NCI-H1105 treated with DMSO at 0.1 percent for 48 hours (cell line): ENCODE data around the gene DRGX.
A peak's percentile ranks its signal among the peaks of the same experiment; 100 is the strongest.

Experiments
- DNase-seq: peaks from one replicate; lab custom pipeline; 2025; lab: John Stamatoyannopoulos, UW

Gene DRGX

DNA sequence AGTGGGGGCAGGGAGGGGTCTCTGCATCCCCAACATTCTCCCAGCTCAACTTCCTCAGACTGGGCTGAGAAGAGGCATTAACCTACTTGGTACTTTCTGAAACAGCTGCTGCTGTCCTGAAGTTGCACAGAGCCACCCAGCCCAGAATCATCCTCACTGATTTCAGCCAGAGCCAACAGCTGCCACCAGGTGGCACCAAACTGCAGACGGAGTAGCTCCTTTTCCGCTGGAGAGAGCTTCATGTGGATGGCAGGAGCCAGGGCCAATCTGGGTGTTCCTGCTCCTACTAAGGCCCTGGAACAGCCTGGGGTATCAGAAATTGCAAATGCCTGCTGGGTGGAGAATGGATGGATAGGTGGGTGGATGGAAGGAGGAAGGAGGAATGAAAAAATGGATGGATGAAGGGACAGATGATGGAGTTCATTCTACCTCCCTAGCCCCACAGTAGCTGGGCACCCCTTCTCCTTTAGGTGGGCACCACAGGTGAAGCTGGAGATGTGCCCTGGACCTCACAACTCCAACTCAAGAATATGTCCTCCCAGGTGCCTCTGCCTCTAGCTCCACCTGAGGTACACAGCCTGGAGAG, 11.8 kb upstream of the DRGX start:
- peak; percentile 44 for DNase-seq

GRCh38 chr10:49407151-49407550, 11.3 kb upstream of the DRGX start:
- DNase-seq = no peak

- no peak for DNase-seq
Measured at GRCh38 chr10:49404321-49404878, 8.5 kb upstream of the DRGX start.

GRCh38 chr10:49403363-49403762, 7.5 kb upstream of the DRGX start:
- no peak for DNase-seq

GRCh38 chr10:49400365-49400764, 4.5 kb upstream of the DRGX start:
- no peak for DNase-seq

- no peak for DNase-seq
Measured at GRCh38 chr10:49398986-49399385, 3.1 kb upstream of the DRGX start.

DNA sequence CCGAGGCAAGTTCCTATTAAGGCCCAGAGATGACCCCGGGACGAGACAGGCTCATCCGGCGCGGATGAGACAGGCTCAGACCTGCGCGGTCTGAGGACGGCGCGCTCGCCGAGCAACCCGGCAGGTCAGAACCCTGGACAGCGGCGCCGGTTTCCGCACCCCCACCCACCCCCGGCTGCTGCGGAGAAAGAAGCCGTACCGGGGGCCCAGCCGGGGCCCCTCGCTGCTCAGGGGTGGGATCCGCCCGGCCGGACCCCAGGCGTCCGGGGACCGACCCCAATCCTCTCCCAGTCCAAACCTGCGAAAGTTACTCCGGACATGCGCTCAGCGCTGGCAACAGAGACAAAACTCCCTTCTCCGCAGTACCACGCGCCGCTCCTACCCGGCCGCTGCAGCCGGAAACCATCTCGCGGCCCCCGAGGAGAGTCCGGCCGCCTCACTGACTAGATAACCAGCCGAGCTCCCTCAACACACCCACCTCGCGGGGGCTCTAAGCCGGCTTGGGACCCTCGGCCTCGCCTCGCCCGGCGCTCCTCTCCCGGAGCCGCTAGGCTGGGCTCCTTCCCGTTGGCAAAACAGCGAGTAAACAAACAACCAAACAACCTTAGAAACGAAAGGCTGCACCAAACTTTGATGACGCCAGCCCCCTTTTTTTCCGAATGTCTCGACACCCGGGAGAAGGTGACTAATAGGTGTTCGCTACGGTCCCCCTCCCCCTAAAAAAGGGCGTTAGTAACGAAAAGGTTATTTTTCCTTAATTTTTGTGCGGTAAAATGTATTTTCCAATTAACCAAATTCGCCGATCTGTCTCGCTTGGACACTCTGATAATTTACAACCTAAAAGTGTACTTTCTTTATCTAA, 2.3 kb upstream of the DRGX start:
- DNase-seq = no peak

DNA sequence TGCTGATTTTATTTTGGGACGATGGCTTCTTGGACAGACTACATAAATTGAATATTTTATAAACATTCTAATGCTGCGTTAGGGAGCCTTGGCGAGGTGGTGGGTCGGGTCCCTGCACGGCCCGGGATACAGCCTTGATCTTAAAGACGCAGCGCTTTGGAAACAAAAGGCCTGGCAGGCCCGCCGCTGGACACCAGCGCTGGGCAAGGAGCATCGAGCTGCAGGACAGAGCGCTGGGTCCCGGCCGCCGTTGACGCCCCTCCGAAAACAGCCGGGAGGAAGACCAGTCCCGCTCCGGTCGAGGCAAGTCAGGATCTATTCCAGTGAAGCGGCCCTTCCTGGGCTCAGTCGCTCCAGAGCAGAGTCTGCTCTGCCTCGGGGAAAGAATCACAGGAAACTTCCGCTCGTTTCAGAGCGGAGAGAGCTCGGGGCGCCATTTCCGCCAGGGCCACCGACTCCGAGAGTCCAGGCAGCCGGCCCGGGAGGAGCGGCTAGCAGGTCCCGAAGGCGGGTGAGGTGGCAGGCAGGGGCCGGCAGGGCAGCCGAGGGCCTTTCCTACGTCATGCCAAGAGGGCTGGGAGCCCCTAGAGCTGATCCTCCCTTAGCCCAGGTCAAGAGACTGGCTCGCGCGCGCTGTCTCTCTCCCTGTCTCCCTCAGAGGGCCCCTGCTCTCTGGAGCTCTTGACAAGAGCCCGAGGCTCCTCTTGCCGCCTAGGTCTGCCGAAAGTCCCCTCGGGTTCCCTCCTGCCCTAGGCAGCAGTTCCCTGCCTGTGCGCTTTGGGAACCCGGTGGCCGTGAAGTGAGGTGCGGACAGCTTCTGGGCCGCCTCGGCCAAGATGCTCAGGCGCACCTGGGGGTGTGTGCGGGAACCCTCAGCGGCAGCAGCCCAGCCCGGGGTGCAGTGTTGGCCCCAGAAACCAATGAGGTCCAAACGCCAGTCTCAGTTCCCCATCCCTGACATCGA, 1.4 kb upstream of the DRGX start:
- DNase-seq = no peak

- peak; percentile 10 for DNase-seq
Measured at GRCh38 chr10:49396666-49396999, 744 bp upstream of the DRGX start.

DNA sequence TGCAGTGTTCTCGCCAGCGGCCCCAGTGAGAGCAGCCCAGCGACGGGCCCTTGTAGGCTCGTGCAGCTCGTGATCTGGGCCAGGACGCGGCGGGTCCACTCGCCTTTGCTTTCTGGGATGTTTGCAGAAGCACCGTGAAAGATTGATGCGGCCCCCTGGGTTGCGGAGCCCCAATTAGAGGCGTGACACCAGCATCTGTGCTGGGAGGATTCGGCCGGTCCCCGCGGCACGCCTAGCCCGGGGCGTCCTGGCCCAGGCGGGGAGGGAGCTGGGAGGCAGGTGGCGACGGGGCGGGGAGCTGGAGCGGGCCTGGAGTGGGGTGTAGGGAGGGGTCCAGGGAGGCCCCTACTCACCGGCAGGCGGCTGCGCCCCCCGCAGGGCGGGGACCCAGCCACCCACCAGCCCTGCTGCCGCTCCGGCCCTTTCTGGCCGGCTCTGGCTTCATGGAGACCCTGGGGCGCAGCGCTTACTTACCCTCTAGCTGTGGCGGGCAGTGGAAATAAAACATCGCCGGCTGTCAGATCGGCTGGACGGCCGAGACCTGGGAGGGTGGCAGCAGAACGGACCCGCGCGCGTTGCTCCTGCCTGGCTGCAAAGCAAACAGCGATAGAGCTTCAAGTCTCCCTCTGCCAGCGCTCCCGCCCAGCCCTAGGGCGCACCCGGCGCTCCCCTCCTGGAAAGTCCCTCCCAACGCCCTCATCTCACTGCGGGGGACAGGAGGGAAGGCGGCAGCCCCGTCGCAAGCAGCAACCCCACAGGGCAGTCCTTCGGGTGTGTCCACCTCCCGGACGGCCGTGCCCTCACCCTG, 752 bp downstream of the DRGX start:
- DNase-seq = no peak

DNA sequence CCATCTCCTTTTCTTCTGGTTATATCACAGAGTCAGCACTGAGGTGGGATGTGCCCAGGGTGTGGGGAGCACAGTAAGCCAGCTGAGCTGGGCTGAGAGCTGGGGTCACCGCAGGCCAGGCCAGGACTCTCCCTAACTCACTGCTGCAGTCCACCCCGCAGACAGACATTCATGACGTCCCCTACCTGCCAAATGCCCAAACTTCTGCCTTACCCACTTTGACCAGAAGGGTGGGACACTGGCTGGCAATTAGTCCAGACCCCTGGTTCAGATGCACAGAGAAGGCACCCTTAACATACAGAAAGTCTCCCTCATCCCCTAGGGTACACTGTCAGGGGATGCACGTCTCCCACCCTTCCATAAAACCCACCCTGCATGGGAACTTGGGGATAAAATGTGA, 2.1 kb downstream of the DRGX start:
- no peak for DNase-seq

DNA sequence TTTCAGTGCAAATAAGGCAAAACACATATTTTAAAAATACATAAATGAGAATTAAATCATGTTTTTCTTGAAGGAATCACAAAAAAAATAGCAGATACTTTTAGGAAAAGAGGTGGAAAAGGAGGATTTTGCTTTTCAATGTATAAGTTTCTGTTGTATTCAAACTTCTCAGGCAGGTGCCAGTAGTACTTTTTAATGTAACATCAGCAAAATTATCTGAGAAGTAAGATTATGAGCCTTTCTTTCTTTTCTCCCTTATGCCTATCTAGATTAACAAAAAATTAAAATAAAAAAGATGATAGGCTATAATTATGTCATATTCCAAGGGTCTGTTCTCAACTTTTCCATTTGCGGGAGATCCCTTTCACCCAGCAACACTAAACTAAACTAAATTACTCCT, 2.6 kb downstream of the DRGX start:
- DNase-seq = no peak

DNA sequence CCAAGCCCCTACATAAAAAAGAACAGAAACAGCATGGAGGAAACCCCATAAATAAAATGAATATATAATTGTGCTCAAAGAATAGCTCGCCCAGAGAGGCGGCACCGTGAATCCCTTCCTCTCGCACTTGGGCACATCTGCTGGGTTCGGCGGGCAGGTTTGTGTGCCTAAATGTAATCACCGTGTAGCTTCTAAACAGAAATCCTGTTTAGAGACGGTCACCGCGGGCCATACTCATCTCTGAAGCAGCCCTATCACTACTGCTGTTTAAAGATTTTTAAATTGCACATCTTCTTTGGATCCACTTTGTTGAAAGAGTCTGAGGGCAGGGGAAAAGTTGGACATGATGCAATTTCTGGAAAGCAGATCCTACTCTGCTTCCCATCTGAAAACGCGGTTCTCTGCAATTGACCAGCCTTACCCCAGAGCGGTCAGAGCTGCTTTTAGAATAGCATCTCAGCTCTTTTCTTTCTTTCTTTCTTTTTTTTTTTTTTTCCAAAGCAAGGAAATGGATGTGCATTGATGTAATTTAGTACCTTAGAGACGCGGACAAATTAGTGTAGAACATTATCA, 6.4 kb downstream of the DRGX start:
- DNase-seq = no peak

- no peak for DNase-seq
Measured at GRCh38 chr10:49388161-49388560, 7.7 kb downstream of the DRGX start.

- DNase-seq = no peak
Measured at GRCh38 chr10:49387071-49387470, 8.8 kb downstream of the DRGX start.

DNA sequence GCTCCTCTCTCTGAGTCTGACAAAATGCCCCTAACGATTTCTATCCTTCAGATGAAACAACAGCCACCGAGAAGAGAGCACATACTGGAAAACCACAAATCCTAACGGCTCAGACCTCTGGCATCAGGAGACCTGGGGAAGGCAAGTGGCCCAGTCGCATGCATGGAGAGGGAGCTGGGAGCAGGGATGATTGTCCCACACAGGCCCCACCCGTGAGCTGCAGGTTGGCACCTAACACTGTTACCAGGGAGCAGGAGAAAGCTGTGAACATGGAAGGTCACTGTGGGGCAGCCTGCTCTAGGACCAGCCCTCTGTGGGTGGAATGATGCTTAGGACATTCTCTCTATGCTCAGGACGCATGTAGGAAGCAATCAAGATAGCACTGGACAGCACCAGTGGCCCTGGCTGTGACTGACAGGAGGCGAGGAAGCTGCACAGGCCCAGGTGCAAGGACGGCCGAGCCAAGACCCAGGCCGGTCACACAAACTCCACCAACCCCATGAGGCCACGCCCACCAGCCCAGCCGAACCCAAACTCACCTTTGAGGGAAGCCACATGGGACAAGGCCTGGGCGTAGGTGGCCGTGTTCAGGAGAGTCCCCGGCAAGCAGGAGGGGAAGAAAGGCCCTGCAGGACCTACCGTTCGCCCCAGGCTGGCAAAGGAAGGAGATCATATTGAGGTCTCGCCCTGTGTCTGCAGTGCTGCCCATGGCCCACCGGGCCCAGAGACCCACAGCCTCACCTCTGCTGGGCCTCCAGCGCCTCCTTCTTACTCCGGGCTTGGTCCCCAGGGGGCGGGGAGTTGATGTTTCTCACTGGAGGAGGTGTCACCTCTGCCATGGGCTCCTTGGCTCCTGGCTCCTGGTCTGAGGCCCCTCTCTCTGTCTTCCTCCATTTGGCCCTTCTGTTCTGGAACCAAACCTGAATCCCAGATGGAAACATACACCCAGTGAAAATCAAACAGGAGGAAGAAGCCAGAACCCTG, 9.7 kb downstream of the DRGX start:
- no peak for DNase-seq

- no peak for DNase-seq
Measured at GRCh38 chr10:49384268-49384953, 11.5 kb downstream of the DRGX start.

GRCh38 chr10:49383853-49384252, 12.0 kb downstream of the DRGX start:
- DNase-seq = no peak

DNA sequence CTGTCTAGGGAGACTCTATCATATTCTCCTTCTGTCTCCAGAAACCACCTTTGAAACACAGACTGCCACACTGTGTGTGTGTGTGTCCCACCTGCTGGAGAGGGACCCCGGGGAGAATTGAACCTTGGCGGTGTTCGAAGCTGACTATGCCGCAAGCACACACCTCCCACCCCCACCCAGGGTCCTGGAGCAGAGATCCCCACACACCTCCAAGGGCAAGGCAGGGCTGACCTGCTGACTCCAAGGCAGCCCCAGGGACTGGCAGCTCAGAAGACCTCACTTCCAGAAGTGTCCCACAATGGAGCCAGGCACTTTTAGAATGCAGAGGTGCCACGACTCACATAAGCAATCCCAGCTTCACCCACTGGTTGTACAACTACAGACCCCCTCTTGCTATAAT, 13.1 kb downstream of the DRGX start:
- DNase-seq = no peak
